Measurements from ENCODE around the gene TBL1Y.
"Not testable (repeated sequence)": the region's sequence is repeated elsewhere in the genome, so short reads cannot be mapped to it uniquely, and the experiment has no call there.

TBL1Y gene

DNA sequence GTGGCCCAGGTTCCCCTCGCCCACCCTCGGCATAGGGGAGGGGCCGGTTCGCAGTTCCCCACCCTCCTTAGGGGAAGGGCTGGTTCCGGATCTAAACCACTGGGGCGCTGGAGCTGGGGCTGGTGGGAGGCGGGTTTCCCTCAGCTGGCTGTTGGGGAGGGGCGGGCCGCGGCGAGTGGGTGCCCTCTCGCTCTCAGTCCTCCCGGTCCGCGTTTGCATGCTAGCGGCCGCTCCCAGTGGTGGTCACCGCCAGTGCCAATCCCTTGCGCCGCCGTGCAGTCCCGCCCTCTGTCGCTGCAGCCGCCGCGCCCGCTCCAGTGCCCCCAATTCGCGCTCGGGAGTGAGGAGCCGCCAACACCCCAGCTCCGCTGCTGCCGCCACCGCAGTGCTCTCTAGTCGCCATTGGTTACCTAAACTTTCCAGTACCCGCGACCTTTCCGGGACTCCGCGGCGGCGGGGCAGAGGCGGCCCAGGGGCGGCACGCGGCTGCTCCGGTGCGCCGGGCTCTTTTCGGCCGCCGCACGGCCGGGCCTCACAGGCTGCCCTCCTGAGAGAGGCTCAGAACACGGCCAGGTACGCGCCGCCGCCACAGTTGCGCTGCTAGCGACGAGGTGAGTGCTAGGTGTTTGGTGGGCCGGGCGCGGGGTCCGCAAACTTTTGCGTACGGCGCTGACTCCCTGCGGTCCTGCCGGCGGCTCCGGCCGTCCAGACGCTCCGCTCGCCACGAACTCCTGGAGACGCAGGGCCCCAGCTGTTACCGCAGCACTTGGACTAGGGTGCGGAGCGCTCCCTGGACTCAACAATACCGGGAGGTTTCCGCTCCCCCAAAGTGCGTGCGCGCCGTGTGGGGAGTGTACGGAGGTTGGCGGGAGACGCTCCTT is at the start of gene TBL1Y:
Gene TBL1Y (plus strand): TSS at position 326 of the 881 bp plus-strand sequence. CDS start 114,388 bp downstream, outside the sequence.
- DNase-seq = no peak

DNA sequence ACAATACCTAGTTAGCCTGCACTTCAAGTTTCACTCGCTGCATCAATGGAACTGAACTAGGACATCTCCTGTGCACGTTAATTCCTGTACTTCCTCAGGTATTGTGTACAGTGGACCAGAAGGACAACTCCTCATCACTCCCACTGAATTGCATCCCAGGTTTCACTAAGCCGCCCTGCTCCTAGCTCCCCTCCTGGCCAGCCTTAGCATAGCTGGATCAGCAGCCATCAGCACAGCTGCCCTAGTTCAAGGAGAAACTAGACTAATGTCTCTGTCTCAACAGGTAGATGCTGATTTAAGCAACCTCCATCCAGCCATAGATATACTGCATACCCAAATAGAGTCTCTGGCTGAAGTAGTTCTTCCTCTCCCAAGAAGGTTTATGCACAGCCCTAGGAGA is 16.0 kb upstream of the TBL1Y start:
- DNase-seq = no peak

DNA sequence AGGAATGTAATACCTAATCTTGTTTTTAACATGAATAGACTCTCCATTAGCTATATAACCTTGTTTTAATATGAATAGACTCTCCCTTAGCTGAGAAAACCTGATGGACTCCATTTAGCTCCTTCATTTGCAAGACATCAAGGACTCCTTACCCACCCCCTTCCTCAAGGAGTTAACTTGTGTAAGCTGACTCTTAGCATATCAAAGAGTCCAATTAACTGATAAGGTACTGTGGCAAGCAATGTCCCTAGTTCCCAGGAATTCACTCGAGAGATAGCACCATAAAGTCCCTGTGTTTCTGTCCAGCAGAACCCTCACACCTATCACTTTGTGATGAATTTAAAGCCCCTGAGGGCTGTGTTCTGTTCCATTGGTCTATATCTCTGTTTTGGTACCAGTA is 15.3 kb upstream of the TBL1Y start:
- no peak for DNase-seq

DNA sequence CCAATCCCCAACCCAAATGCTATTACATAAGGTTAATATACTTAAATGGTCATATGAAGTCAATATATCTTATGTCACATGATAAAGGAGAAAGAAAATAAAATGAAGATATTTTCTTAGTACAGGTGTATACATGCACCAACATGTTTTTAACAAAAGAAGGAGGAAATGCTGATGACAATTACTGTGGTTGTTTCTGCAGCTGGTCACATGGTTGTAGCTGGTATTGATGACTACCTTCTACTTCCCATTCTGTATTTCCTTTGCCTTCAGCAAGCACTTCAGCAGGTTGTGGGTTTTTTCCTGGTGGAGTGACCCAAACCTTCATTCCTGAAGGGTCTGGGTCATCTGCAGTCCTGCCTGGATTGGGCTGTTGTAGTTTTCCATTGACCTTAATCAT is 8.4 kb upstream of the TBL1Y start:
- DNase-seq = not testable (repeated sequence)

DNA sequence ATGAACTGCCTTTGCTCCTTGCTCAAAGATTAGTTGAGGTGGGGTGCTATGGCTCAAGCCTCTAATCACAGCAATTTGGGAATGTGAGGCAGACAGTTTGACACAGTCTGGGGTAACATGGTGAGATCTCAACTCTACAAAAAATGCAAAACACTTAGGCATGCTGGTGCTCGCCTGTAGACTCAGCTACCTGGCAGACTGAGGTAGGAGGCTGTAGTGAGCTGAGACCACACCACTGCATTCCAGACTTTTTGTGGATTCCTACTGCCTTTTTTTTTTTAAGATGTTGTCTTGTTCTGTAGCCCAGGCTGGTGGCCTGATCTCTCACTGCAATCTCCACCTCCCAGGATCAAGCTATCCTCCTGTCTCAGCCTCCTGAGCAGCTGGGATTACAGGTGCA is 2.9 kb upstream of the TBL1Y start:
- no peak for DNase-seq

DNA sequence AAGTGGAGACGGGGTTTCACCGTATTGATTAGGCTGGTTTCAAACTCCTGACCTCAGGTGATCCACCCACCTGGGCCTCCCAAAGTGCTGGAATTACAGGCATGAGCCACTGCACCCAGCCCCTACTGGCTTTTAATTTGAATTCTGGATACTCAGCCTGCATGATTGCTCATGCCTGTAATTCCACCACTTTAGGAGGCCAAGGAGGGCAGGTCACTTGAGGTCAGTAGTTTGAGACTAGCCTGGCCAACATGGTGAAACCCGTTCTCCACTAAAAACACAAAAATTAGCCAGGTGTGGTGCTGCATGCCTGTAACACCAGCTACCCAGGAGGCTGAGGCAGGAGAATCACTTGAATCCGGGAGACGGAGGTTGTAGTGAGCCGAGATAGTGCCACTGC is 2.5 kb upstream of the TBL1Y start:
- not testable (repeated sequence) for DNase-seq

DNA sequence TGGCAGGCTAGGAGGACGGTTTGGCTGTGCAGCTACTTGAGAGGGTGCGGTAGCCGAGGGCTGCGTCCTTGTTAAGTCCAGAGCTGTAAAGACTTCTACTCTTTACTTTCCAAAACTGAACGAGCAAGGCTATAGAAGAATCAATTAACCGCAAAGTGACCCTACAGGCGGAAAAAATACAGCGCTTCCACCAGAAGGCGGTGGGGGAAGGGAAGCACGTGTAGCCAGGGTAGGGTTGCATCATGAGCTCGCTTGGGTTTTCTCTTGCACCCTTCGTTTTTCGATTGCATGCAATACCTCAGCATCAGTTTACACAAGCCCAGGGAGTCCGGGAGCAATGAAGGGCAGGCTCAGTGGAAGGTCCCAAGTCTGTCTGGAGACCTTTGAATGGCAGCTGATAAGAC is 1.4 kb upstream of the TBL1Y start:
- no peak for DNase-seq

DNA sequence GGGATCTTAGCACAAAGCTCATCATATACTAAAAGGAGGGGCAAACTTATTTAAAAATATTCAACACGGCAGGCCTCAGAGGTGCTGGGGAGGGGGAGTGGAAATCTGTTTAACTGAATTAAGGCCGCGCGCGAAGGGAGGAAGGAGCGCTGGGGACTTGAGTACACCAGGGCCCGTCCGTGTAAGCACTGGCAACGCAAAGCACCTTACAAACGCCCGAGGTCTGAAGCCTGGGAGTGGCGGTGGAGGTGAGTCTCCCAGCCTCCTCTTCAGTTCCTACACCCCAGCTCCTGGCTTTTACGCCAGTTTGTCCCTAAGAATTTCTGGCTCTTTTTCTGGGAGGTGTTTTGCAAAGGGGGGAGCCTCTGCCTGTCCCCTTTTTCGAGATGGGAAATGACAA is 641 bp upstream of the TBL1Y start:
- no peak for DNase-seq

DNA sequence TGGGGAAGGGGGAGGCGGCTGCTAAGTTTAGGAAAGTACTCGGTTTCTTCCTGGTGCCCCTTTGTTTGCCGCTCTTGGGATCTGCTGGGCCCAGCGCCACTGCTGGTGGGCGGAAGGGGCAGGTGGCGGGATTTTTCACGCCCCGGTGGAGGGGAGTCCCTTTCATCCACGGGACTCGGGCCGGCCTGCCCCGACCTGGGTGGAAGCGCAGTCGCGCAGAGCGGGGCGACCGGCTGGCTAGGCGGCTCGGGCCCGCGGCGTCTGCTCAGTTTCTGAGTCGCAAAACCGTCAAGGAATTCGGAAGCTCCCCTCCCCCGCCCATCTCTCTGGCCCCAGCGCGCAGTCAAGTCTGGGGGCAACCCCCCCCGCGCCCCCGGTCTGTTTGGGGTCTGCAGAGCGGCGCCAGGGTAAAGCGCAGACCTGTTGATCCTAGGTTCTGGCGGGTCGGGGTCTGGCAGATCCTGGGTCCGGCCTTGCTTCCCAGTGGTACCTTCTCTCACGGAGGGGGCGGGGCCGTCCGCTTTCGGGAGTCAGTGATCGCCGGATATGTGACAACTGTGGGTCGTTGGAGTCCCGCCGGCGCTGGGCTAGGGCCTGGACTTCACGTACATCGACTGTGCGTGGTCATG is 870 bp downstream of the TBL1Y start, which contains the start of gene AMELY:
Gene AMELY (minus strand): TSS at position 500 of the 629 bp plus-strand sequence. CDS start 39,144 bp downstream, outside the sequence.
- no peak for DNase-seq

DNA sequence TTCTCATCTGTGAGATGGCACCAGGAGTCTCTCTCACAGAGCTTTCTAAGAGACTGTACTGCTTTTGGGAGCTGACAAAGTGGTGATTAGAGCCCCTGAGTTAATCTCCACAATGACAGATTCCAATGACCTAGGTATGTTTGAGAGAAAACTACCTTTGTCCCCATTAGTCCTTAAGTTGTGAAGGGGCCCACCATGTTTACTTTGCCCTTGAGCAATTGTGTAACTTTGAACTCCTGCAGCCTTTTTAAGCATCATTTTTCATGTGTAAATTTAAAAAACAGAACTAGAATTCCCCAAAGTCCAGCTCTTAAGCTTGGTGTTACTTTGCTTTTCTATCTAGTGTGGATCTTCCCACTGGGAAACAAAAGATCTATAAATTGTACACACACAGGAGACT is 2.9 kb downstream of the TBL1Y start:
- DNase-seq = no peak

DNA sequence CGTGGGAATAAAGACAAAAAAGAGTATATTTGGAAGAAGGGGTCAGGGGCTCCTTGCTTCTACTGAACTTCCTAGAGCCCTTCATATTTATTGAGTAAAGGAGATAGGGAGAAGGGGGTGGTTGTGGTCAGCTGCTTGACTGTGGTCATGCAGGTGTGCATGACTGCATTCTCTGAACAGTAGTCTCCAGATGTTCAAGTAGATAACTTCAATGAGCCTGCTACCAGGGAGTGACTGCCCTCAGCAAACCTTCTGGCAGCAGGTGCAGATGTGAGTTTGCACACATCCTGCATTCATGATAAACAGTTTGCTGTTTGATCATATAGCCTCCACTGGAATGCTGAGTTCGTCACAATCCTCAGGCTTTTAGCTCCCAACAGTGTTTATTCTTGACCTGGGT is 10.6 kb downstream of the TBL1Y start:
- no peak for DNase-seq

DNA sequence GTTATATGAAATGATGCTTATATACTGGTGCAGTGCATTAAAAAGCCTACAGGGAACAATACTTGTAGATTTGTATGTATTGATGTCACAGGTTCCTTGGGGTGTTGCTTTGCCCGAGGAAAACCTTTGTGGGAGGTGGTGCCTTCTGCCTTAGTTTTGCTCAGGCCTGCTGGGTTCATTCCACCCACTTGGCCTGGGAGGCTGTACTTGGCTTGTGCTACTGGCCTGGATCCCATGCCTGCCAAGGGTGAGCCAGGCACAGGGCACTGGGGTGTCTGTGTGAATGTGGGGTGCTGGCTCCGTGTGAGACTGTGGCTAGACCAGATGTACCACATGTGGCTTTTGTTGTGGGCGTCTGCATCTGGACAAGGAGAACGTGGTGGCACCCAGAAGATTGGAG is 17.8 kb downstream of the TBL1Y start:
- no peak for DNase-seq

DNA sequence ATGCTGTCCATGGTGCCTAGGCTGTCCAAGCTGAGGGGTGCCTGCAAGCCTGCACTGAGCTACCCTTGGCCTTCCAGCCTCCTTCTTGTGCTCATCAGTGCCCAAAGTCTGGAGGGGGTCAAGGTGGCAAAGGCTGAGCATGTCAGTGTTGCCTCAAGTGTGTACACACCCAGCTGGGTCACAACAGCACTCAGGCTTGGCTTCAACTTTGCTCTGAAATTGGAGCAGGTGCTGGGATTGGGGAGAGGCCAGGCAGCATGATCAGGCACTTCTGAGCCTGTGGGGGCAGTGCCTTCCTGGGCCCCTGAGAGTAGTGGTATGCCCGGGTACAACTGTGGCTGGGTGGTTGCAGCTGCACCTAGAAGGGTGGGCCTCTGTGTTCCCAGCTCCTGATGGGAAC is 18.7 kb downstream of the TBL1Y start:
- no peak for DNase-seq

DNA sequence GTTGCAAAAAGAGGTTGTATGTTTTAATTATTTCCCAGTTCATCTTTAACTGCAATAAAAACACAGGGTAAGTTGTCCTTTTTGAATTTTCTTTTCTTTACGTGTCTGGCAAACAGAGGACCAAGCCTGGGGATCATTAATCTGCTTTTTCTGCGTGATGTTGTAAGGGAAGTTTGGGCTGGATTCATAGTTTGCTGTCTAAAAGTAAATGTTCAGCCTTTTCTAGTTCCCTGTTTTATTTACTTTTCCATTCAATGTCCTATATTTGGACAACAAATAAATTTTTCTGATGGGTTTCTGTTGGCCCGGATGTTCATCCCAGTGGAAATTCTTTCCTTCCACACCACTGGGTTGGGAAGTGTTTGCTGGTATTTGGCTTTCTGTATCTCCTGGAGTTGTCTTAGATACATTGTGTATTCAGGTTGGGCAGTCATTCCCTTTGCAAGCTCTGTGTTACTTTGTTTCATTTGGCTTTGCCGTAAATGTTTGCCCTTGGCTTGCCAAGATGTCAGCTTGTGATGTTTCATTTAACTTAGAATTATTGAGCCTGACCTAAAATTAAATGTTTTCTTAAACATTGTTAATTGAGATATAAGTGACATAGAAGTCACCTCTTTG is 21.4 kb downstream of the TBL1Y start:
- DNase-seq = no peak

DNA sequence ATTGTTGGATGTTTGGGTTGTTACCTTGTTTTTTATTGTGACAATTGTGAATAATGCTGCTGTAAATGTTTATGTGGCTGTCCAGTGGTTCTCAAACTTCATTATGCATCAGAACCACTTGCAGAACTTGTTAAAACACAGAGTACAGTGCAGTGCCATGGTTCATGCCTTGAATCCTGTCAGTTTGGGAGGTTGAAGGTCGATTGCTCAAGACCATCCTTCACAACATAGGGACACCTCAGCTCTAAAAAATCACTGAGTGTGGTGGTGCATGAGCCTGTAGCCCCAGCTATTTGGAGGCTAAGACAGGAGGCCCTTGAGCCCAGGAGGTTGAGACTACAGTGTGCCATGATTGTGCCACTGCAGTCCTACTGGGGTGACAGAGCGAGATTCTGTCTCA is 25.0 kb downstream of the TBL1Y start:
- DNase-seq = no peak

DNA sequence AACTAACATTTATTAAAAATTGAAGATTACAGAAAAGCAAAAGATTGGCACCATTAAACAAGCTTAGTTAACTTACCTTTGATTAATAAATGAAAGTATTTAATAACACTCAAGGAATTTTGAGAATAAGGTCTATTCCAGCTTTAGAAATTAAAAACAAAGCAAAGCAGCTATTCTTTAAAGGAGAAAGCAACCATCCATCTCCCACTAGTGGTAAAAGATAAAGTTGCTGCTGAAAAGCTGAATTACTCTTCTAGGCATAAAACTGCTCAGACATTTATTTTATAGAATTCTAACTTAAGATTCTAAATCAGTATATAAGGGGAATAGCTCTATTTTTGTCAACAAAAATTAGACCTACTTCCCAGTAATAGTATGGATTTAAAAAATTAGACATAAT is 37.2 kb downstream of the TBL1Y start:
- no peak for DNase-seq

DNA sequence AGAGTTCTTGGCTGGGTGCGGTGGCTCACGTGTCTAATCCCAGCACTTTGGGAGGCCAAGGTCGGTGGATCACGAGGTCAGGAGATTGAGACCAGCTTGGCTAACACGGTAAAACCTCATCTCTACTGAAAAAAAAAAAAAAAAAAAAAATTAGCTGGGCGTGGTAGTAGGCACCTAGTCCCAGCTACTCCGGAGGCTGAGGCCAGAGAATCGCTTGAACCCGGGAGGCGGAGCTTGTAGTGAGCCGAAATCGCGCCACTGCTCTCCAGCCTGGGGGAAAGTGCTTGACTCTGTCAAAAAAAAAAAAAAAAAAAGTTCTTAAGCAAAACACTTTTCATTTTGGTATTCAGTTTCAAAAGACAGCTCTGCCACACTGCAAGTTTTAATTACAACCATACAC is 37.9 kb downstream of the TBL1Y start:
- no peak for DNase-seq

DNA sequence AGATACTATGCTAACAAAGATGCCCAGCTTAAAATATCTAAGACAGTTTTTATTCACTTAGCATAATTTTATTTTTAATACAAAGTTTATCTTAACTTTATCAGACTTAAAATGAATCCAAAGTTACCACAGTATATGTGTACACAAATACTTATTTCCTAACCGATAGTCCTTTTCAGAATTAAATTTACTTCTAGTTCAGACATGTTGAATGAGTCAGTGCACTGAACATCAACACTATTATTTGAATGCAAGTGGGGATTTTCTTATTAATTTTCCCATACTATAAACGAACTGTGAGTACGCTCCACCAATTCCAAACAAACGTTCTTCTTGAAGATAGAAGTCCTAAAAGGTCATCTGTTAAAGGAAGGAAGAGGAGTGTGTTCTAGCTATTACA is 39.5 kb downstream of the TBL1Y start:
- no peak for DNase-seq

DNA sequence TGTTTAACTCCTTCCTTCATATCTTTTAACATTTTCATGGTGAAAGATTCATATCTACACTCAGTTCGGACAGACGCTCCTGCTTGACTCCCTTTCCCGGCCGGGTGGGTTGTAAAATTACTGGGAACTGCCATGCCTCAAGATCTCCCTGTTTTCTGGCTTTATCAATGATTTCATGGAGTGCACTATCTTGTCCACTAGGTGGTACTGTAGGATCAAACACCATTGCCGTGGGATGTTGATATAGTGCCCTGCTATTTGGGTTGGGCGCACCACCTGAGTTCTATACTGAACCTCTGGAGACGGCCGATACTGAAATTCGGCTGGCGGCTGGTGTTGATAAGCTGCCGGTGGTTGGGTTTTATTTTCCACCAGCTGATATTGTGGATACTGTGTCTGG is 54.2 kb downstream of the TBL1Y start:
- DNase-seq = no peak

DNA sequence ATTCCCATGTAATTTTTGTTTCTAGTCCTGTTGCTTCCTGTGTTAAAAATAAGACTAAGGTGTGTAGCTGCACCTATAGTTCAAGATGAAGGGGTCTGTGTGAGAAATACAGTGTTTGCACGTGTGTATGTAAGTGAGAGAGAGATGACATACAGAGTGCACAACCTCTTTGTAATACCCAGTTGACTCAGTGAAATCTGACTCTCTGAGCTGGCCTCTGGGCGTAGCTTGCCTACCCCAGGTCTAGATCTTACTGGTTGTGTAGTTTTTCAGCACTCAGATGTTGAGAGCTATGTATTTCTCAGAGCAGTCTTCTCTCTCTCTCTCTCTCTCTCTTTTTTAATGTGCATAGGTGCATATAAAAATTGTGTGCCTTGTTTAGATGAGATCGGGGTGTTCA is 56.0 kb downstream of the TBL1Y start:
- DNase-seq = no peak

DNA sequence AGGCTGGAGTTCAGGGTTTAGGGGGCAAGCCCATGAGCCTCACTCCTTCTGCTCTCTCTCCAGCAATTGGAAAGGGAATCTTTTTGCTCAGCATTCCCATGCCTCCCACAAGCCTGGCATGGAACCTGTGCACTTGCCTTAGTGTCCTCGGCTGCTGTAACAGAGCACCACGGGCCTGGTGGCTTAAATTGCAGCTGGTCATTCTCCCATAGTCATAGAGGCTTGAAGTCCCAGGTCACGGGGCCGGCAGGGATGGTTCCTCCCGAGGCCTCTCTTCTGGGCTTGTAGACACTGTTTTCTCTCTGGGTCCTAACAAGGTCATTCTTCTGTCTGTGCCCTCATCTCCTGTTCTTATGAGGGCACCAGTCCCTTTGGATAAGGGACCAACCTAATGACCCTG is 57.2 kb downstream of the TBL1Y start:
- DNase-seq = no peak

DNA sequence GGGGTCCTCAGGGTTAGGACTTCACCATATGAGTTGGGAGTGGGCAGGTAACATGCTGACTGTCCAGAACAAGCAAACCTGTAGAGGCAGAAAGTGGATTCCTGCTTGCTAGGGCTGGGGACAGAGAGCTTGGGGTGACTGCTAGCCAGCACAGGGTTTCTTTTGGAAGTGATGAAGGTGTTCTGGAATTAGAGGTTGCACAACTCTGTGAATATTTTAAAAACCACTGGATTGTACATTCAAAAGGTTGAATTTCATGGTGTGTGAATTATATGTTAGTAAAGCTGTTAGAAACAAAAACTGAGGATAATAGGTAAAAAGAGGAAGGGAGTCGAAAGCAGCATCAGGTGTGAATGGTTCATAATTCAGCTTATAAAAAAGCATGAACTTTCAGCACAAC is 57.7 kb downstream of the TBL1Y start:
- DNase-seq = no peak

DNA sequence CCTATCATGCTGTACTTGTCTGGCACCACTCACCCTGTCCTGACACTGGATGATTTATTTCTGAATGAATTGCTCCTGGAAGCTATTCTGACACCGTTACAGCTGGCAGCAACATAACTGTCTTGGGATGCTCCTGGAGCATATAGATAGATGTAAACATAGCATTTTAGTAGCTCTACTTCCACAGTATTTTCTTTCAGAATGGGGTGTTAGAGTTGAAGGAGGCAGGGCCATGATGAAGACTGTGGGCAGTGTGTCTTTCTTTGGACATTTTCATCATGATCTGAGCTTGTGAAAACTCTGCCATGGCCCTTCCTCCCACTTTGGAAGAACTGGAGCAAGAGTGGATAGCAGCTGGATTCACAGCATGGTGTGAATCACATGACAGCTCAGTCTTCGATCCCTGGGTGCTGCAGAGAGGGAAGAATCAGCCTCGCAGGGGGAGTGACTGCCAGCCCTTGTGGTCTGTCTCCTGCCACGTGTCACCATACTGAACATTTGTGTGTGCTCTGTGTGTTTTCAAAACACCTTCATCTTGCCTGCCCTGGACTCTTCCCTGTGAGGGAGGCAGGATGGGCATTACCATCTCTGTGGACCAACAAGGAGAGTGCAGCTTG is 61.9 kb downstream of the TBL1Y start:
- DNase-seq = no peak

DNA sequence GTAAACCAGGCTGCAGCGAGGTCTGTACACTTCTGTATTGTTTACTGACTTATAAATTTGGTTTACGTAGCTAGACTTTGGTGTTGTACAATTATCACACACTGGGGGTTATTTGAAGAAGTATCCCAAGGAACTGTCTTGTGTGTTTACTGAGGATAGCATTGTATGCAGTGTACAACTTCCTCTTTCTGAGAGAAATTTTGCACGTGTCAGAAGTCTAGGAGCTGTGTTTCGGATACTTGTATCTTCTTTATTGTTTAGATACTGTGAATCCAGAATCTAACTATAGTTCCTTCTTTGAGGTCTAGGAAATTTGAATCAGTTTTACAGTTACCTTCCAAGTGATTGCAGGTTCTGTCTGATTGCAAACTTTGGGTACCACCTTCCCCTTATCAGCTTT is 64.5 kb downstream of the TBL1Y start:
- DNase-seq = no peak
